ENCODE data around the gene HBE1. TPM values are rescaled to one million over a fixed set of nuclear protein-coding genes. Genes with fewer than 3 reads are reported as not detected.
"Not testable (repeated sequence)": the region's sequence is repeated elsewhere in the genome, so short reads cannot be mapped to it uniquely, and the experiment has no call there.

HBE1 gene
- not detected for total RNA-seq

GRCh38 chr11:5269715-5270147 lies at the start of gene HBE1:
Gene HBE1 (minus strand): TSS chr11:5269945. CDS start chr11:5269890, 55 bp downstream.
- no peaks in the 10 kb centered on the region for H3K36me3 Mint-ChIP-seq
- no peak within 1 kb of the TSS for H3K4me3 Mint-ChIP-seq
- H3K9me3 Mint-ChIP-seq: no peaks in the 10 kb centered on the region
- H3K4me1 Mint-ChIP-seq (ENCODE audit: low read depth in 2 of 2): no peaks in the 10 kb centered on the region
- ATAC-seq (no peak), DNase-seq (ENCODE audit: low spot score) (no peak)
- peaks cover 0 to 7% of the 10 kb centered on the region in 2 donors for H3K27me3 Mint-ChIP-seq
- no peak within 1 kb of the TSS for H3K27ac Mint-ChIP-seq

GRCh38 chr11:5317292-5317691 lies 47.5 kb upstream of the HBE1 start:
- Mint-ChIP-seq H3K27ac (no peak overlapping the region), H3K27me3 (no peaks in the 10 kb centered on the region), H3K4me3 (no peak overlapping the region), H3K36me3 (no peaks in the 10 kb centered on the region), H3K4me1 (ENCODE audit: low read depth in 2 of 2) (no peaks in the 10 kb centered on the region), H3K9me3 (no peaks in the 10 kb centered on the region)
- no peak for ATAC-seq
- DNase-seq (ENCODE audit: low spot score): no peak

GRCh38 chr11:5313326-5314023 lies 43.7 kb upstream of the HBE1 start:
- not testable (repeated sequence) for H3K9me3 Mint-ChIP-seq; H3K27me3 Mint-ChIP-seq; H3K4me1 Mint-ChIP-seq (ENCODE audit: low read depth in 2 of 2); H3K4me3 Mint-ChIP-seq; H3K36me3 Mint-ChIP-seq; ATAC-seq; H3K27ac Mint-ChIP-seq; DNase-seq (ENCODE audit: low spot score)

GRCh38 chr11:5310423-5310822 lies 40.7 kb upstream of the HBE1 start:
- Mint-ChIP-seq H3K27me3 (peaks cover 2 to 5% of the 10 kb centered on the region in 2 donors), H3K4me1 (ENCODE audit: low read depth in 2 of 2) (no peaks in the 10 kb centered on the region), H3K4me3 (no peak overlapping the region), H3K27ac (no peak overlapping the region), H3K36me3 (no peaks in the 10 kb centered on the region), H3K9me3 (no peaks in the 10 kb centered on the region)
- ATAC-seq (no peak), DNase-seq (ENCODE audit: low spot score) (no peak)

GRCh38 chr11:5307256-5308019 lies 37.7 kb upstream of the HBE1 start:
- H3K9me3 Mint-ChIP-seq: no peaks in the 10 kb centered on the region
- H3K4me1 Mint-ChIP-seq (ENCODE audit: low read depth in 2 of 2): no peaks in the 10 kb centered on the region
- H3K27me3 Mint-ChIP-seq: peaks cover 2 to 5% of the 10 kb centered on the region in 2 donors
- no peak overlapping the region for H3K4me3 Mint-ChIP-seq
- H3K36me3 Mint-ChIP-seq: no peaks in the 10 kb centered on the region
- no peak for DNase-seq (ENCODE audit: low spot score)
- no peak overlapping the region for H3K27ac Mint-ChIP-seq
- no peak for ATAC-seq

- Mint-ChIP-seq H3K4me1 (ENCODE audit: low read depth in 2 of 2) (no peaks in the 10 kb centered on the region), H3K4me3 (no peak overlapping the region), H3K27ac (no peak overlapping the region), H3K36me3 (no peaks in the 10 kb centered on the region), H3K27me3 (peaks cover 2 to 13% of the 10 kb centered on the region in 2 donors), H3K9me3 (peaks cover 4% of the 10 kb centered on the region)
- DNase-seq (ENCODE audit: low spot score) (no peak), ATAC-seq (no peak)
These were observed 34.3 kb upstream of the HBE1 start for GRCh38 chr11:5304046-5304445.

- no peak for DNase-seq (ENCODE audit: low spot score)
- peaks cover 2 to 13% of the 10 kb centered on the region in 2 donors for H3K27me3 Mint-ChIP-seq
- no peak overlapping the region for H3K27ac Mint-ChIP-seq
- ATAC-seq: no peak
- no peak overlapping the region for H3K4me3 Mint-ChIP-seq
- H3K4me1 Mint-ChIP-seq (ENCODE audit: low read depth in 2 of 2): no peaks in the 10 kb centered on the region
- H3K36me3 Mint-ChIP-seq: no peaks in the 10 kb centered on the region
- peaks cover 4% of the 10 kb centered on the region for H3K9me3 Mint-ChIP-seq
These were observed 33.9 kb upstream of the HBE1 start for GRCh38 chr11:5303626-5304025.

- DNase-seq (ENCODE audit: low spot score) (no peak), ATAC-seq (no peak)
- Mint-ChIP-seq H3K4me3 (no peak within 1 kb of the TSS), H3K36me3 (no peaks in the 10 kb centered on the region), H3K4me1 (ENCODE audit: low read depth in 2 of 2) (no peaks in the 10 kb centered on the region), H3K9me3 (peaks cover 4% of the 10 kb centered on the region), H3K27me3 (peaks cover 3 to 8% of the 10 kb centered on the region in 2 donors), H3K27ac (no peak within 1 kb of the TSS)
These were observed 32.1 kb upstream of the HBE1 start, which contains the start of gene OR51B4 for GRCh38 chr11:5301846-5302245. Gene OR51B4 (minus strand): TSS chr11:5301946. CDS start chr11:5301946, 0 bp downstream.

GRCh38 chr11:5300251-5300650 lies 30.5 kb upstream of the HBE1 start:
- peaks cover 4% of the 10 kb centered on the region for H3K9me3 Mint-ChIP-seq
- H3K4me1 Mint-ChIP-seq (ENCODE audit: low read depth in 2 of 2): no peaks in the 10 kb centered on the region
- no peak overlapping the region for H3K27ac Mint-ChIP-seq
- no peak overlapping the region for H3K4me3 Mint-ChIP-seq
- peaks cover 3 to 8% of the 10 kb centered on the region in 2 donors for H3K27me3 Mint-ChIP-seq
- DNase-seq (ENCODE audit: low spot score) (no peak), ATAC-seq (no peak)
- no peaks in the 10 kb centered on the region for H3K36me3 Mint-ChIP-seq

- Mint-ChIP-seq H3K4me1 (ENCODE audit: low read depth in 2 of 2) (no peaks in the 10 kb centered on the region), H3K4me3 (no peak overlapping the region), H3K27ac (no peak overlapping the region), H3K27me3 (peaks cover 3 to 8% of the 10 kb centered on the region in 2 donors), H3K36me3 (no peaks in the 10 kb centered on the region), H3K9me3 (peaks cover 4% of the 10 kb centered on the region)
- ATAC-seq (no peak), DNase-seq (ENCODE audit: low spot score) (no peak)
These were observed 28.7 kb upstream of the HBE1 start for GRCh38 chr11:5298451-5298850.

- Mint-ChIP-seq H3K4me3 (no peak overlapping the region), H3K4me1 (ENCODE audit: low read depth in 2 of 2) (no peaks in the 10 kb centered on the region), H3K9me3 (peaks cover 7% of the 10 kb centered on the region), H3K27me3 (peaks cover 3 to 8% of the 10 kb centered on the region in 2 donors), H3K27ac (no peak overlapping the region), H3K36me3 (no peaks in the 10 kb centered on the region)
- no peak for DNase-seq (ENCODE audit: low spot score)
- ATAC-seq: no peak
These were observed 28.1 kb upstream of the HBE1 start for GRCh38 chr11:5297721-5298323.

GRCh38 chr11:5294342-5294995 lies 24.7 kb upstream of the HBE1 start:
- not testable (repeated sequence) for DNase-seq (ENCODE audit: low spot score); H3K4me1 Mint-ChIP-seq (ENCODE audit: low read depth in 2 of 2); H3K27ac Mint-ChIP-seq; H3K9me3 Mint-ChIP-seq; H3K36me3 Mint-ChIP-seq; ATAC-seq; H3K4me3 Mint-ChIP-seq; H3K27me3 Mint-ChIP-seq

- Mint-ChIP-seq H3K36me3 (no peaks in the 10 kb centered on the region), H3K4me1 (ENCODE audit: low read depth in 2 of 2) (no peaks in the 10 kb centered on the region), H3K4me3 (no peak overlapping the region), H3K27ac (no peak overlapping the region), H3K9me3 (peaks cover 3% of the 10 kb centered on the region), H3K27me3 (peaks cover 0 to 3% of the 10 kb centered on the region in 2 donors)
- DNase-seq (ENCODE audit: low spot score) (no peak), ATAC-seq (no peak)
These were observed 23.3 kb upstream of the HBE1 start for GRCh38 chr11:5293028-5293427.
